ENCODE data around the gene GAL.

Gene GAL

GRCh38 chr11:68693484-68693882 is 9.1 kb downstream of the GAL start:
- Mint-ChIP-seq H3K36me3 (peaks cover 6 to 10% of the 10 kb centered on the region in 2 donors), H3K4me3 (no peak overlapping the region), H3K27ac (no peak overlapping the region), H3K27me3 (peaks cover 49 to 58% of the 10 kb centered on the region in 2 donors), H3K9me3 (peaks cover 7 to 13% of the 10 kb centered on the region in 2 donors), H3K4me1 (no peaks in the 10 kb centered on the region)
- no peak for DNase-seq
- ATAC-seq (replicated peaks) = no peak

- H3K4me3 Mint-ChIP-seq = no peak overlapping the region
- H3K4me1 Mint-ChIP-seq = no peaks in the 10 kb centered on the region
- peaks cover 9 to 13% of the 10 kb centered on the region in 2 donors for H3K9me3 Mint-ChIP-seq
- no peak overlapping the region for H3K27ac Mint-ChIP-seq
- ATAC-seq (replicated peaks) = no peak
- H3K36me3 Mint-ChIP-seq = peaks cover 6 to 10% of the 10 kb centered on the region in 2 donors
- peaks cover 39 to 58% of the 10 kb centered on the region in 2 donors for H3K27me3 Mint-ChIP-seq
- no peak for DNase-seq
Measured at GRCh38 chr11:68694431-68695297, 10.3 kb downstream of the GAL start.

- no peak for DNase-seq
Measured at GRCh38 chr11:68695531-68695930, 11.2 kb downstream of the GAL start.

GRCh38 chr11:68698993-68699392 is 14.6 kb downstream of the GAL start:
- Mint-ChIP-seq H3K4me3 (no peak overlapping the region), H3K36me3 (peaks cover 4 to 10% of the 10 kb centered on the region in 2 donors), H3K27me3 (peaks cover 23 to 39% of the 10 kb centered on the region in 2 donors), H3K4me1 (no peaks in the 10 kb centered on the region), H3K9me3 (peaks cover 9 to 13% of the 10 kb centered on the region in 2 donors), H3K27ac (no peak overlapping the region)
- ATAC-seq (replicated peaks) = no peak
- DNase-seq = no peak

More at GRCh38 chr11:68695531-68695930, 11.2 kb downstream of the GAL start:
- ATAC-seq (replicated peaks) = no peak
- peaks cover 9 to 13% of the 10 kb centered on the region in 2 donors for H3K9me3 Mint-ChIP-seq
- H3K36me3 Mint-ChIP-seq = peaks cover 6 to 10% of the 10 kb centered on the region in 2 donors
- peaks cover 35 to 58% of the 10 kb centered on the region in 2 donors for H3K27me3 Mint-ChIP-seq
- H3K27ac Mint-ChIP-seq = no peak overlapping the region
- H3K4me3 Mint-ChIP-seq = no peak overlapping the region
- H3K4me1 Mint-ChIP-seq = no peaks in the 10 kb centered on the region

GRCh38 chr11:68704887-68705286 is 20.5 kb downstream of the GAL start:
- H3K4me1 Mint-ChIP-seq = no peaks in the 10 kb centered on the region

GRCh38 chr11:68707527-68707926 is 23.2 kb downstream of the GAL start:
- peaks cover 0 to 3% of the 10 kb centered on the region in 2 donors for H3K27me3 Mint-ChIP-seq
- no peak overlapping the region for H3K4me3 Mint-ChIP-seq
- H3K4me1 Mint-ChIP-seq = no peaks in the 10 kb centered on the region
- DNase-seq (no peak), ATAC-seq (replicated peaks) (no peak)
- no peaks in the 10 kb centered on the region for H3K9me3 Mint-ChIP-seq
- H3K36me3 Mint-ChIP-seq = no peaks in the 10 kb centered on the region
- H3K27ac Mint-ChIP-seq = no peak overlapping the region

More at GRCh38 chr11:68704887-68705286, 20.5 kb downstream of the GAL start:
- H3K4me3 Mint-ChIP-seq = no peak overlapping the region
- ATAC-seq (replicated peaks) = no peak
- no peaks in the 10 kb centered on the region for H3K9me3 Mint-ChIP-seq
- peaks cover 4 to 6% of the 10 kb centered on the region in 2 donors for H3K27me3 Mint-ChIP-seq
- H3K27ac Mint-ChIP-seq = no peak overlapping the region
- no peaks in the 10 kb centered on the region for H3K36me3 Mint-ChIP-seq
- DNase-seq = no peak

GRCh38 chr11:68709062-68709461 is 24.7 kb downstream of the GAL start:
- no peak overlapping the region for H3K27ac Mint-ChIP-seq
- no peaks in the 10 kb centered on the region for H3K27me3 Mint-ChIP-seq
- no peak for DNase-seq
- no peaks in the 10 kb centered on the region for H3K9me3 Mint-ChIP-seq
- ATAC-seq (replicated peaks) = no peak
- no peaks in the 10 kb centered on the region for H3K4me1 Mint-ChIP-seq
- no peak overlapping the region for H3K4me3 Mint-ChIP-seq
- H3K36me3 Mint-ChIP-seq = no peaks in the 10 kb centered on the region

- DNase-seq (no peak), ATAC-seq (replicated peaks) (no peak)
Measured at GRCh38 chr11:68710409-68710808, 26.1 kb downstream of the GAL start.

GRCh38 chr11:68711114-68711513 is 26.8 kb downstream of the GAL start:
- Mint-ChIP-seq H3K36me3 (no peaks in the 10 kb centered on the region), H3K4me3 (no peak overlapping the region), H3K27me3 (no peaks in the 10 kb centered on the region), H3K4me1 (no peaks in the 10 kb centered on the region), H3K9me3 (no peaks in the 10 kb centered on the region), H3K27ac (no peak overlapping the region)
- ATAC-seq (replicated peaks) (no peak), DNase-seq (no peak)

More at GRCh38 chr11:68710409-68710808, 26.1 kb downstream of the GAL start:
- no peak overlapping the region for H3K4me3 Mint-ChIP-seq
- H3K9me3 Mint-ChIP-seq = no peaks in the 10 kb centered on the region
- H3K4me1 Mint-ChIP-seq = no peaks in the 10 kb centered on the region
- no peaks in the 10 kb centered on the region for H3K27me3 Mint-ChIP-seq
- H3K36me3 Mint-ChIP-seq = no peaks in the 10 kb centered on the region
- H3K27ac Mint-ChIP-seq = no peak overlapping the region

GRCh38 chr11:68714060-68714856 is 29.9 kb downstream of the GAL start:
- Mint-ChIP-seq H3K27ac (no peak overlapping the region), H3K27me3 (peaks cover 4 to 5% of the 10 kb centered on the region in 2 donors), H3K9me3 (peaks cover 4 to 5% of the 10 kb centered on the region in 2 donors), H3K4me3 (no peak overlapping the region), H3K36me3 (peaks cover 2 to 7% of the 10 kb centered on the region in 2 donors), H3K4me1 (no peaks in the 10 kb centered on the region)
- DNase-seq (no peak), ATAC-seq (replicated peaks) (no peak)

- H3K27me3 Mint-ChIP-seq = peaks cover 5 to 13% of the 10 kb centered on the region in 2 donors
- peaks cover 4 to 18% of the 10 kb centered on the region in 2 donors for H3K36me3 Mint-ChIP-seq
- DNase-seq (no peak), ATAC-seq (replicated peaks) (no peak)
- no peaks in the 10 kb centered on the region for H3K4me1 Mint-ChIP-seq
- H3K4me3 Mint-ChIP-seq = no peak overlapping the region
- peaks cover 11 to 16% of the 10 kb centered on the region in 2 donors for H3K9me3 Mint-ChIP-seq
- no peak overlapping the region for H3K27ac Mint-ChIP-seq
Measured at GRCh38 chr11:68715456-68716122, 31.2 kb downstream of the GAL start.

GRCh38 chr11:68721075-68721474 is 36.7 kb downstream of the GAL start:
- ATAC-seq (replicated peaks) (no peak), DNase-seq (no peak)
- Mint-ChIP-seq H3K36me3 (peaks cover 4 to 22% of the 10 kb centered on the region in 2 donors), H3K4me3 (no peak overlapping the region), H3K27ac (no peak overlapping the region), H3K27me3 (peaks cover 5 to 13% of the 10 kb centered on the region in 2 donors), H3K9me3 (peaks cover 11 to 16% of the 10 kb centered on the region in 2 donors), H3K4me1 (no peaks in the 10 kb centered on the region)

GRCh38 chr11:68722143-68722542 is 37.8 kb downstream of the GAL start:
- ATAC-seq (replicated peaks) = no peak
- Mint-ChIP-seq H3K4me3 (no peak overlapping the region), H3K27ac (no peak overlapping the region), H3K4me1 (no peaks in the 10 kb centered on the region), H3K9me3 (peaks cover 11 to 16% of the 10 kb centered on the region in 2 donors), H3K27me3 (peaks cover 5 to 13% of the 10 kb centered on the region in 2 donors), H3K36me3 (peaks cover 4 to 22% of the 10 kb centered on the region in 2 donors)
- DNase-seq = no peak

- peaks cover 0 to 9% of the 10 kb centered on the region in 2 donors for H3K27me3 Mint-ChIP-seq
- no peak overlapping the region for H3K27ac Mint-ChIP-seq
- no peak overlapping the region for H3K4me3 Mint-ChIP-seq
- peaks cover 2 to 15% of the 10 kb centered on the region in 2 donors for H3K36me3 Mint-ChIP-seq
- no peaks in the 10 kb centered on the region for H3K4me1 Mint-ChIP-seq
- H3K9me3 Mint-ChIP-seq = peaks cover 6 to 12% of the 10 kb centered on the region in 2 donors
- no peak for DNase-seq
- ATAC-seq (replicated peaks) = no peak
Measured at GRCh38 chr11:68724293-68724692, 39.9 kb downstream of the GAL start.

Data from stimulated activated naive B cell treated with anti-CD40 and anti-IgM and Interleukin-4, amounts not matched to agents 10 μg/mL and 1 μg/mL and 100 μg/mL, for 72 hours (primary cell).